CD4-positive, alpha-beta T cell (primary cell): ENCODE measurements around the gene SLC25A19. TPM values are rescaled to one million over a fixed set of nuclear protein-coding genes. Genes with fewer than 3 reads are reported as not detected.

ENCODE experiments used
- ATAC-seq: fragments of 200-7000 bp; cut with Tn5 transposase; one replicate; pipeline ENCODE4 v1.10.0; 2022; ENCODE audit warnings: mild to moderate bottlenecking; ENCODE audit not compliant: poor library complexity
- CTCF ChIA-PET: fragments of 350-600 bp; sonication (Branson Sonifier 250); formaldehyde crosslinking; loops from one replicate; lab custom pipeline; 2021; ENCODE audit warnings: antibody characterized with exemption, inconsistent platforms; lab: Charles Lee
- POLR2A ChIA-PET: fragments of 350-600 bp; sonication (Branson Sonifier 250); formaldehyde crosslinking; loops from one replicate; lab custom pipeline; 2021; ENCODE audit warnings: antibody characterized with exemption, inconsistent platforms; lab: Charles Lee
- DNase-seq, 14 experiments: peaks; one replicate each; pipeline ENCODE4 v3.0.0-alpha.2; 2013 to 2020; ENCODE audit warnings: mixed read lengths in 2 of 14
- H3K27ac ChIP-seq, 2 donors: one replicate each; pipeline versions ENCODE4 v1.5.1 to v1.7.0; 2013; ENCODE audit warnings: low read length in 2 of 2, low read depth in 1 of 2, mild to moderate bottlenecking in 1 of 2
- H3K27me3 ChIP-seq, 2 experiments: 1 replicate in 1 of 2; 2 replicates in 1 of 2; pipeline versions ENCODE4 v1.6.1 to v1.7.0; 2013; ENCODE audit warnings: low read length in 2 of 2, control low read depth in 1 of 2, mild to moderate bottlenecking in 1 of 2, moderate library complexity in 1 of 2; ENCODE audit not compliant: insufficient read depth in 2 of 2, control insufficient read depth in 1 of 2
- H3K36me3 ChIP-seq: one replicate; pipeline ENCODE4 v1.6.1; 2013; ENCODE audit warnings: low read length, control low read depth; ENCODE audit not compliant: insufficient read depth
- H3K4me1 ChIP-seq: one replicate; pipeline ENCODE4 v1.6.1; 2013; ENCODE audit warnings: low read length, control low read depth; ENCODE audit not compliant: insufficient read depth
- H3K4me3 ChIP-seq: one replicate; pipeline ENCODE4 v1.5.1; 2013; ENCODE audit warnings: mild to moderate bottlenecking, low read length, moderate library complexity
- H3K9me3 ChIP-seq, 2 experiments: 1 replicate in 1 of 2; 2 replicates in 1 of 2; pipeline versions ENCODE4 v1.6.1 to v1.7.0; 2013; ENCODE audit warnings: low read length in 2 of 2, mild to moderate bottlenecking in 2 of 2, control low read depth in 1 of 2, moderate library complexity in 1 of 2; ENCODE audit not compliant: control insufficient read depth in 1 of 2, insufficient read depth in 1 of 2
- H3K27ac Mint-ChIP-seq: one replicate; pipeline ENCODE4 v1.8.0; 2020; ENCODE audit warnings: mixed read lengths
- H3K27me3 Mint-ChIP-seq: one replicate; pipeline ENCODE4 v1.8.0; 2021; ENCODE audit warnings: mixed read lengths
- H3K36me3 Mint-ChIP-seq: one replicate; pipeline ENCODE4 v1.8.0; 2021; ENCODE audit warnings: low read depth, mixed read lengths
- H3K4me1 Mint-ChIP-seq: one replicate; pipeline ENCODE4 v1.8.0; 2021; ENCODE audit warnings: low read depth, mixed read lengths
- H3K4me3 Mint-ChIP-seq: one replicate; pipeline ENCODE4 v1.8.0; 2020; ENCODE audit warnings: mild to moderate bottlenecking, mixed read lengths
- H3K9me3 Mint-ChIP-seq: one replicate; pipeline ENCODE4 v1.8.0; 2020; ENCODE audit warnings: mixed read lengths
- CTCF ChIP-seq: fragments of 200-600 bp; IDR thresholded peaks from one replicate; pipeline ENCODE4 v1.8.0; 2022; ENCODE audit warnings: antibody characterized with exemption, mild to moderate bottlenecking
- intact Hi-C, 2 experiments: fragments of 100-400 bp; cut with DNase I in 1 of 2; cut with micrococcal nuclease in 1 of 2; formaldehyde crosslinking; loops; one replicate each; pipeline versions ENCODE4 v1.15.1 to v1.9.0; 2023 to 2025; cut with DNase I, micrococcal nuclease
- total RNA-seq, 174 experiments: library from RNA in 2 of 174; stranded (reverse) in 2 of 174; gene quantifications; one replicate each; pipeline ENCODE4 v1.2.3 and lab custom pipeline; 2021 to 2026

Gene SLC25A19
- total RNA-seq, 2 experiments from 2014 or later, result 11.1 to 12.0 TPM

GRCh38 chr17:75266316-75267152 lies 22.7 kb downstream of the SLC25A19 start:
- no peaks in the 10 kb centered on the region for H3K27me3 Mint-ChIP-seq
- POLR2A ChIA-PET, result interaction anchor here (1.2 kb wide), 1 partner anchor 23 kb away, joined by 5 read pairs; the partner anchor contains the start of gene SLC25A19
- peaks cover 24% of the 10 kb centered on the region for H3K4me1 Mint-ChIP-seq
- Histone ChIP-seq H3K27me3 (no peaks in the 10 kb centered on the region), H3K4me1 (peaks cover 35% of the 10 kb centered on the region), H3K36me3 (peaks cover 40% of the 10 kb centered on the region), H3K9me3 (no peaks in the 10 kb centered on the region), H3K4me3 (no peak overlapping the region), H3K27ac (no peak overlapping the region)
- H3K27ac Mint-ChIP-seq, result no peak overlapping the region
- intact Hi-C loops, result loop anchor here in 1 of 2 experiments (10.0 kb wide), 1 partner anchor 488 kb away; no protein-coding TSS in a partner anchor
- no peak for TF ChIP-seq CTCF
- H3K36me3 Mint-ChIP-seq, result peaks cover 52% of the 10 kb centered on the region
- ATAC-seq (no peak), DNase-seq (no peak)
- H3K4me3 Mint-ChIP-seq, result peak overlapping the region; percentile 45
- H3K9me3 Mint-ChIP-seq, result no peaks in the 10 kb centered on the region
- CTCF ChIA-PET, result no interaction called here

GRCh38 chr17:75265614-75266315 lies 23.5 kb downstream of the SLC25A19 start:
- Mint-ChIP-seq H3K36me3 (peaks cover 60% of the 10 kb centered on the region), H3K27ac (no peak overlapping the region), H3K27me3 (no peaks in the 10 kb centered on the region), H3K4me1 (peaks cover 30% of the 10 kb centered on the region), H3K4me3 (no peak overlapping the region), H3K9me3 (no peaks in the 10 kb centered on the region)
- POLR2A ChIA-PET, result interaction anchor here (1.2 kb wide), 1 partner anchor 23 kb away, joined by 5 read pairs; the partner anchor contains the start of gene SLC25A19
- DNase-seq (no peak), ATAC-seq (no peak)
- Histone ChIP-seq H3K4me1 (peaks cover 36% of the 10 kb centered on the region), H3K9me3 (no peaks in the 10 kb centered on the region), H3K27me3 (no peaks in the 10 kb centered on the region), H3K4me3 (no peak overlapping the region), H3K36me3 (peaks cover 40% of the 10 kb centered on the region), H3K27ac (no peak overlapping the region)
- intact Hi-C loops, result loop anchor here in 1 of 2 experiments (10.0 kb wide), 1 partner anchor 489 kb away; no protein-coding TSS in a partner anchor
- no peak for TF ChIP-seq CTCF
- CTCF ChIA-PET, result no interaction called here

GRCh38 chr17:75263055-75263454 lies 26.2 kb downstream of the SLC25A19 start:
- TF ChIP-seq CTCF, result no peak
- Mint-ChIP-seq H3K27ac (peak overlapping the region; percentile 100), H3K36me3 (peaks cover 60% of the 10 kb centered on the region), H3K9me3 (no peaks in the 10 kb centered on the region), H3K4me1 (peaks cover 42% of the 10 kb centered on the region), H3K27me3 (no peaks in the 10 kb centered on the region), H3K4me3 (peak overlapping the region; percentile 100)
- H3K9me3 ChIP-seq, result no peaks in the 10 kb centered on the region
- peaks cover 39% of the 10 kb centered on the region for H3K4me1 ChIP-seq
- no peak overlapping the region for H3K4me3 ChIP-seq
- intact Hi-C loops, result loop anchor here in 1 of 2 experiments (5.0 to 10.0 kb wide), 2 partner anchors 391 to 492 kb away; partner anchors contain the start of gene FDXR
- ChIA-PET POLR2A (interaction anchor here (0.9 to 4.3 kb wide), 6 partner anchors 8 to 517 kb away, joined by 3 to 141 read pairs (median 4); partner anchors contain the start of genes MIF4GD, SLC25A19 and SUMO2), CTCF (interaction anchor here (1.0 to 4.1 kb wide), 4 partner anchors 8 to 149 kb away, joined by 3 to 83 read pairs (median 22); partner anchors contain the start of gene MIF4GD)
- peaks cover 43% of the 10 kb centered on the region for H3K36me3 ChIP-seq
- no peak for DNase-seq
- no peaks in the 10 kb centered on the region for H3K27me3 ChIP-seq
- ATAC-seq, result no peak
- no peak overlapping the region for H3K27ac ChIP-seq
